Caco-2 (cell line): Measurements from ENCODE around the gene TMEM263. TPM values are rescaled to one million over a fixed set of nuclear protein-coding genes. Genes with fewer than 3 reads are reported as not detected.

Experiments used
- BruUV-seq: library from RNA; stranded (reverse); fragments of 400-500 nt; replicated peaks from 2 replicates; lab custom pipeline; 2021; lab: Mats Ljungman, UMichigan
- CTCF ChIA-PET: fragments of 300-600 bp; sonication (Branson Sonifier 250); formaldehyde crosslinking; loops from one replicate; lab custom pipeline; 2022; ENCODE audit warnings: antibody characterized with exemption; lab: Charles Lee
- POLR2A ChIA-PET: fragments of 300-600 bp; sonication (Branson Sonifier 250); formaldehyde crosslinking; loops from one replicate; lab custom pipeline; 2022; ENCODE audit warnings: antibody characterized with exemption; lab: Charles Lee
- DNase-seq, 2 experiments: peaks; one replicate each; pipeline versions ENCODE4 v3.0.0 to v3.0.0-alpha.2; 2020 to 2022
- H3K27me3 ChIP-seq: replicated peaks from 2 replicates; pipeline ENCODE4 v1.6.0; 2011; ENCODE audit warnings: low read length; ENCODE audit not compliant: control insufficient read depth, insufficient read depth
- H3K36me3 ChIP-seq: 2 replicates; pipeline ENCODE4 v1.5.1; 2011; ENCODE audit warnings: low read length; ENCODE audit not compliant: control insufficient read depth, insufficient read depth
- H3K4me1 ChIP-seq: fragments of 250-450 bp; sonication (Bioruptor Pico); 2 replicates; pipeline ENCODE4 v1.5.1; 2020; ENCODE audit warnings: mild to moderate bottlenecking
- H3K4me3 ChIP-seq: 2 replicates; pipeline ENCODE4 v1.5.1; 2011; ENCODE audit warnings: low read depth, mild to moderate bottlenecking, control low read depth, low read length
- H3K9me3 ChIP-seq: fragments of 250-450 bp; sonication (Bioruptor Pico); 2 replicates; pipeline ENCODE4 v1.5.1; 2020; ENCODE audit warnings: mild to moderate bottlenecking, moderate library complexity
- H3K27ac Mint-ChIP-seq: one replicate; pipeline ENCODE4 v1.8.0; 2022; ENCODE audit warnings: mixed read lengths; ENCODE audit not compliant: unreplicated experiment
- H3K27me3 Mint-ChIP-seq: one replicate; pipeline ENCODE4 v1.8.0; 2022; ENCODE audit warnings: mixed read lengths; ENCODE audit not compliant: insufficient read depth, unreplicated experiment
- H3K36me3 Mint-ChIP-seq: one replicate; pipeline ENCODE4 v1.8.0; 2022; ENCODE audit warnings: mild to moderate bottlenecking, mixed read lengths; ENCODE audit not compliant: insufficient read depth, unreplicated experiment
- H3K4me1 Mint-ChIP-seq: one replicate; pipeline ENCODE4 v1.8.0; 2022; ENCODE audit warnings: low read depth, mixed read lengths; ENCODE audit not compliant: unreplicated experiment
- H3K4me3 Mint-ChIP-seq: one replicate; pipeline ENCODE4 v1.8.0; 2022; ENCODE audit warnings: mild to moderate bottlenecking, moderate library complexity, mixed read lengths; ENCODE audit not compliant: unreplicated experiment
- H3K9me3 Mint-ChIP-seq: one replicate; pipeline ENCODE4 v1.8.0; 2022; ENCODE audit warnings: mixed read lengths; ENCODE audit not compliant: unreplicated experiment
- intact Hi-C: fragments of 100-400 bp; cut with micrococcal nuclease; formaldehyde crosslinking; loops from one replicate; pipeline ENCODE4 v1.10.0; 2022; ENCODE audit not compliant: unreplicated experiment
- total RNA-seq: library from RNA; stranded (reverse); gene quantifications from 2 replicates; pipeline ENCODE4 v1.2.3, GENCODE V29; 2022
- TF ChIP-seq, protein P1 (sequence below), 2 experiments: fragments of 200-600 bp in 1 of 2; IDR thresholded peaks; 1 replicate in 1 of 2; 2 replicates in 1 of 2; pipeline versions ENCODE4 v1.5.1 to v1.8.0; 2011 to 2022; ENCODE audit warnings: antibody characterized with exemption in 1 of 2, control low read depth in 1 of 2, inconsistent platforms in 1 of 2, low read depth in 1 of 2, low read length in 1 of 2, mild to moderate bottlenecking in 1 of 2, moderate library complexity in 1 of 2; ENCODE audit not compliant: insufficient read depth in 1 of 2, severe bottlenecking in 1 of 2, unreplicated experiment in 1 of 2

TMEM263 gene
- total RNA-seq, 1 experiment from 2014 or later = 31.6 TPM

DNA sequence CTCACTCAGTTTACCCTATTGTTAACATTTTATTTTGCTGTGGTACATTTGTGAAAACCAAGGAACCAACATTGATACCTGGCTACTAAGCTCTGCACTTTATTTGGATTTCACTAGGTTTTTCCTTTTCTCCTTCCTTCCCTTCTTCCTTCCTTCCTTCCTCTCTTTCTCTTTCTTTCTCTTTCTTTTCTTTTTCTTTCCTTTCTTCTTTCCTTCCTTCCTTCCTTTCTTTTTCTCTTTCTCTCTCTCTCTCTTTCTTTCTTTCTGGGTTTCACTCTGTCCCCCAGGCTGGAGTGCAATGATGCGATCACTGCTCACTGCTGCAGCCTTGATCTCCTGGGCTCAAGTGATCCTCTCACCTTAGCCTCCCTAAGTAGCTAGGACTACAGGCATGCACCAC, 29.1 kb upstream of the TMEM263 start:
- Mint-ChIP-seq H3K36me3 (no peaks in the 10 kb centered on the region), H3K9me3 (peaks cover 15% of the 10 kb centered on the region), H3K4me1 (no peaks in the 10 kb centered on the region), H3K4me3 (no peak overlapping the region), H3K27me3 (peaks cover 14% of the 10 kb centered on the region), H3K27ac (no peak overlapping the region)
- intact Hi-C loops = loop anchor here (10.0 kb wide), 1 partner anchor 702 kb away; no protein-coding TSS in a partner anchor
- ChIA-PET CTCF (no interaction called here), POLR2A (no interaction called here)
- BruUV-seq = no TSS peak
- Histone ChIP-seq H3K4me1 (no peaks in the 10 kb centered on the region), H3K27me3 (no peaks in the 10 kb centered on the region), H3K9me3 (0 out of 2 replicates have a peak, but pooled peaks cover 8% of the 10 kb centered on the region), H3K36me3 (no peaks in the 10 kb centered on the region), H3K4me3 (no peak overlapping the region)
- DNase-seq = no peak
- TF ChIP-seq, protein P1, sequence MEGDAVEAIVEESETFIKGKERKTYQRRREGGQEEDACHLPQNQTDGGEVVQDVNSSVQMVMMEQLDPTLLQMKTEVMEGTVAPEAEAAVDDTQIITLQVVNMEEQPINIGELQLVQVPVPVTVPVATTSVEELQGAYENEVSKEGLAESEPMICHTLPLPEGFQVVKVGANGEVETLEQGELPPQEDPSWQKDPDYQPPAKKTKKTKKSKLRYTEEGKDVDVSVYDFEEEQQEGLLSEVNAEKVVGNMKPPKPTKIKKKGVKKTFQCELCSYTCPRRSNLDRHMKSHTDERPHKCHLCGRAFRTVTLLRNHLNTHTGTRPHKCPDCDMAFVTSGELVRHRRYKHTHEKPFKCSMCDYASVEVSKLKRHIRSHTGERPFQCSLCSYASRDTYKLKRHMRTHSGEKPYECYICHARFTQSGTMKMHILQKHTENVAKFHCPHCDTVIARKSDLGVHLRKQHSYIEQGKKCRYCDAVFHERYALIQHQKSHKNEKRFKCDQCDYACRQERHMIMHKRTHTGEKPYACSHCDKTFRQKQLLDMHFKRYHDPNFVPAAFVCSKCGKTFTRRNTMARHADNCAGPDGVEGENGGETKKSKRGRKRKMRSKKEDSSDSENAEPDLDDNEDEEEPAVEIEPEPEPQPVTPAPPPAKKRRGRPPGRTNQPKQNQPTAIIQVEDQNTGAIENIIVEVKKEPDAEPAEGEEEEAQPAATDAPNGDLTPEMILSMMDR (IDR thresholded peaks at IDR 0.05; ENCODE audit: insufficient read depth in 1 of 2, low read depth in 1 of 2, low read length in 1 of 2, severe bottlenecking in 1 of 2, unreplicated experiment in 1 of 2) = no peak

DNA sequence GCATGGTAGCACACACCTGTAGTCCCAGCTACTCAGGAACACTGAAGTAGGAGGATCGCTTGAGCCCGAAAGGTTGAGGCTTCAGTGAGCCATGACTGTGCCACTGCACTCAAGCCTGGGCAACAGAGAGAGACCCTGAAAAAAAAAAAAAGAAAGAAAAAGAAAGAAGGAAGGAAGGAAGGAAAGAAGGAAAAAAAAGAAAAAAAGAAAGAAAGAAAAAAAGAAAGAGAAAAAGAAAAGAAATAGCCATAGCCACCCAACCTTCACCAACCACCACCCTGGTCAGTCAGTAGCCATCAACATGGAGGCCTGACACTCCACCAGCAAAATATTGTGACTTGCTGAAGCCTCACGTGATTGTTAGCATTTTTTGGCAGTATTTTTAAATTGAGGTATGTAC, 21.4 kb upstream of the TMEM263 start:
- BruUV-seq = no TSS peak
- TF ChIP-seq, protein P1 (IDR thresholded peaks at IDR 0.05; ENCODE audit: insufficient read depth in 1 of 2, low read depth in 1 of 2, low read length in 1 of 2, severe bottlenecking in 1 of 2, unreplicated experiment in 1 of 2) = no peak
- no peaks in the 10 kb centered on the region for H3K9me3 ChIP-seq
- H3K4me1 Mint-ChIP-seq = no peaks in the 10 kb centered on the region
- no peaks in the 10 kb centered on the region for H3K27me3 ChIP-seq
- H3K36me3 Mint-ChIP-seq = no peaks in the 10 kb centered on the region
- H3K27me3 Mint-ChIP-seq = peaks cover 7% of the 10 kb centered on the region
- no peak overlapping the region for H3K27ac Mint-ChIP-seq
- no peak overlapping the region for H3K4me3 ChIP-seq
- ChIA-PET POLR2A (no interaction called here), CTCF (no interaction called here)
- peaks cover 7% of the 10 kb centered on the region for H3K9me3 Mint-ChIP-seq
- H3K4me3 Mint-ChIP-seq = no peak overlapping the region
- H3K36me3 ChIP-seq = no peaks in the 10 kb centered on the region
- intact Hi-C loops = no loop called here
- no peak for DNase-seq
- H3K4me1 ChIP-seq = no peaks in the 10 kb centered on the region

DNA sequence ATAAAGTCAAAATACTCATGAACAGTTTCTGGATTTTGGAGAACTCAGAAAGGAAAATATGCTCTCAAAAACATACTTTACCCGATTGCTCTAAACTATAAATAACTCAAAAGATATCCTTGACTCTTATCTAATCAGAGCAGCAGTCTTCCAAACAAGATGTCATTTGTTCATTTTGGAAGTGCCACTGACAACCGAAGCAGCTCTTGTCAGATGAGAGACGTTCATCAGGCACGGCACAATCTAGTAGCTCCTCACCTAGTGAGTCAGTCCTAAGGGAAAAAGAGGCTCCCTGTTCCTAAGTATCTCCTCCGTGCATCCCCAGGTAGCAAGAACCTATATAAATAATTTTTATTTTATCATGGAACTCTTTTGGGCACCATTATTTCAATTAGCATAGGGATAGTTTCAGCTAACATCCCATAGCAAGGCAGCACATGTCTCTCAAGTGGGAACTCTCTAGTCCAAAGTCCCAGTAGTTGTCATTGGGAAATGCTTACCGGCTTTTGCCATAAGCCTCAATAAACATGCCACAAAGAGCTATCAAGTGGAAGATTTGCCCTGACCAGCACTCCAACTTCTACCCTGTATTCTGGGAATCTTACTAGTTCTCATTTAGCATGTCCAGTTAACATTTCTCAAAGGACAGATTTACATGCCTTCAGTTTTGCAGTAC, 14.1 kb upstream of the TMEM263 start:
- Mint-ChIP-seq H3K4me3 (no peak overlapping the region), H3K27me3 (no peaks in the 10 kb centered on the region), H3K4me1 (peaks cover 9% of the 10 kb centered on the region), H3K9me3 (peaks cover 9% of the 10 kb centered on the region), H3K36me3 (no peaks in the 10 kb centered on the region), H3K27ac (no peak overlapping the region)
- no peak overlapping the region for H3K4me3 ChIP-seq
- ChIA-PET CTCF (interaction anchor here (0.5 to 1.6 kb wide), 2 partner anchors 10 to 14 kb away, joined by 3 to 7 read pairs; partner anchors contain the start of gene TMEM263), POLR2A (interaction anchor here (1.3 kb wide), 1 partner anchor 14 kb away, joined by 12 read pairs; the partner anchor contains the start of gene TMEM263)
- peak in 1 of 2 experiments; percentile 24 for DNase-seq
- intact Hi-C loops = no loop called here
- H3K9me3 ChIP-seq = peaks cover 24% of the 10 kb centered on the region
- H3K27me3 ChIP-seq = no peaks in the 10 kb centered on the region
- TF ChIP-seq, protein P1 (IDR thresholded peaks at IDR 0.05; ENCODE audit: insufficient read depth in 1 of 2, low read depth in 1 of 2, low read length in 1 of 2, severe bottlenecking in 1 of 2, unreplicated experiment in 1 of 2) = no peak
- no peaks in the 10 kb centered on the region for H3K36me3 ChIP-seq
- peaks cover 5% of the 10 kb centered on the region; the same call in 1 of the 2 replicates for H3K4me1 ChIP-seq
- BruUV-seq = no TSS peak
